AG10803 (cell line): ENCODE results near the gene NKD2.

ENCODE experiments used
- DNase-seq: peaks from one replicate; pipeline ENCODE4 v3.0.0; 2010; ENCODE audit warnings: low read depth
- H3K4me3 ChIP-seq: 2 replicates; pipeline ENCODE4 v1.5.1; 2011; ENCODE audit warnings: mild to moderate bottlenecking, low read length, control low read depth
- TF ChIP-seq, protein P1 (sequence below): conservative IDR thresholded peaks from 2 replicates; pipeline ENCODE4 v1.5.1; 2011; ENCODE audit warnings: mild to moderate bottlenecking, low read length, control low read depth, inconsistent platforms

Gene NKD2

GRCh38 chr5:1035421-1036405 is 27.1 kb downstream of the NKD2 start:
- TF ChIP-seq, protein P1, sequence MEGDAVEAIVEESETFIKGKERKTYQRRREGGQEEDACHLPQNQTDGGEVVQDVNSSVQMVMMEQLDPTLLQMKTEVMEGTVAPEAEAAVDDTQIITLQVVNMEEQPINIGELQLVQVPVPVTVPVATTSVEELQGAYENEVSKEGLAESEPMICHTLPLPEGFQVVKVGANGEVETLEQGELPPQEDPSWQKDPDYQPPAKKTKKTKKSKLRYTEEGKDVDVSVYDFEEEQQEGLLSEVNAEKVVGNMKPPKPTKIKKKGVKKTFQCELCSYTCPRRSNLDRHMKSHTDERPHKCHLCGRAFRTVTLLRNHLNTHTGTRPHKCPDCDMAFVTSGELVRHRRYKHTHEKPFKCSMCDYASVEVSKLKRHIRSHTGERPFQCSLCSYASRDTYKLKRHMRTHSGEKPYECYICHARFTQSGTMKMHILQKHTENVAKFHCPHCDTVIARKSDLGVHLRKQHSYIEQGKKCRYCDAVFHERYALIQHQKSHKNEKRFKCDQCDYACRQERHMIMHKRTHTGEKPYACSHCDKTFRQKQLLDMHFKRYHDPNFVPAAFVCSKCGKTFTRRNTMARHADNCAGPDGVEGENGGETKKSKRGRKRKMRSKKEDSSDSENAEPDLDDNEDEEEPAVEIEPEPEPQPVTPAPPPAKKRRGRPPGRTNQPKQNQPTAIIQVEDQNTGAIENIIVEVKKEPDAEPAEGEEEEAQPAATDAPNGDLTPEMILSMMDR, result no peak

GRCh38 chr5:1036504-1037122 is 28.0 kb downstream of the NKD2 start:
- no peak for DNase-seq
- TF ChIP-seq, protein P1, result no peak
- H3K4me3 ChIP-seq, result no peak overlapping the region

More at GRCh38 chr5:1035421-1036405, 27.1 kb downstream of the NKD2 start:
- no peak for DNase-seq
- no peak overlapping the region for H3K4me3 ChIP-seq

- H3K4me3 ChIP-seq, result no peak overlapping the region
- TF ChIP-seq, protein P1, result no peak
- DNase-seq, result no peak
Measured at GRCh38 chr5:1037123-1037670, 28.6 kb downstream of the NKD2 start.

DNA sequence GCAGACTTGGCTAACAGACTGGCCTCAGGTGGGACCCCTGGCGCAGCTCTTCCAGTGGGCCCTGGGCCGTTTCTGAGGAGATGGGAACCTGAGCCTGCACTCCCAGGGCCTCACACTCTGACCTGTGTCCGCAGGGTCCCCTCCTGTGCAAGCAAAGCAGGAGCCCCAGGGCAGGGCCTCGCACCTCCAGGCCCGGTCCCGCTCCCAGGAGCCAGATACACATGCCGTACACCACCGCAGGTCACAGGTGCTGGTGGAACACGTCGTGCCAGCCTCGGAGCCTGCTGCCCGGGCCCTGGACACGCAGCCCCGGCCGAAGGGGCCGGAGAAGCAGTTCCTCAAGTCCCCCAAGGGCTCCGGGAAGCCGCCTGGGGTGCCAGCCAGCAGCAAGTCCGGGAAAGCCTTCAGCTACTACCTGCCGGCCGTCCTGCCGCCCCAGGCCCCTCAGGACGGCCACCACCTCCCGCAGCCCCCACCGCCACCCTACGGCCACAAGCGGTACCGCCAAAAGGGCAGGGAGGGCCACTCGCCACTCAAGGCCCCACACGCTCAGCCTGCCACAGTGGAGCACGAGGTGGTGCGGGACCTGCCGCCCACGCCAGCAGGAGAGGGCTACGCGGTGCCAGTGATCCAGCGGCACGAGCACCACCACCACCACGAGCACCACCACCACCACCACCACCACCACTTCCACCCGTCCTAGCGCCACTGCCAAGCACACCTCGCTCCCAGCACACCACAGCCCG is 29.2 kb downstream of the NKD2 start:
- DNase-seq, result no peak
- TF ChIP-seq, protein P1, result no peak
- no peak overlapping the region for H3K4me3 ChIP-seq

- no peak overlapping the region for H3K4me3 ChIP-seq
- DNase-seq, result no peak
- TF ChIP-seq, protein P1, result no peak
Measured at GRCh38 chr5:1038417-1039209, 30.0 kb downstream of the NKD2 start.

GRCh38 chr5:1039210-1039548 is 30.6 kb downstream of the NKD2 start:
- no peak overlapping the region for H3K4me3 ChIP-seq
- TF ChIP-seq, protein P1, result no peak
- no peak for DNase-seq
